Breast epithelium (tissue), 4 donors: ENCODE data around the gene SYT6. TPM values are rescaled to one million over a fixed set of nuclear protein-coding genes. Genes with fewer than 3 reads are reported as not detected.

Experiments used
- DNase-seq, 2 donors: peaks; one replicate each; pipeline ENCODE4 v3.0.0-alpha.2; 2019; ENCODE audit warnings: low spot score in 2 of 2
- H3K27ac ChIP-seq, 2 donors: fragments of 200-600 bp; sonication (generic) in 1 of 2; one replicate each; pipeline ENCODE4 v1.5.1; 2016 to 2019; ENCODE audit warnings: mild to moderate bottlenecking in 1 of 2
- H3K27me3 ChIP-seq, 2 donors: fragments of 200-600 bp; sonication (generic) in 1 of 2; one replicate each; pipeline versions ENCODE4 v1.5.1 to v1.6.0; 2017 to 2019; ENCODE audit warnings: control low read depth in 1 of 2, mild to moderate bottlenecking in 1 of 2
- H3K36me3 ChIP-seq: fragments of 200-600 bp; one replicate; pipeline ENCODE4 v1.5.1; 2019
- H3K4me1 ChIP-seq, 2 donors: fragments of 200-600 bp; sonication (generic); one replicate each; pipeline ENCODE4 v1.5.1; 2016 to 2019; ENCODE audit warnings: control low read depth in 1 of 2
- H3K4me3 ChIP-seq, 3 donors: fragments of 200-600 bp; sonication (generic); 1 replicate in 2 of 3; 2 replicates in 1 of 3; pipeline ENCODE4 v1.5.1; 2016 to 2019; ENCODE audit warnings: mild to moderate bottlenecking in 3 of 3, moderate library complexity in 2 of 3
- H3K9me3 ChIP-seq, 2 donors: fragments of 200-600 bp; sonication (generic) in 1 of 2; one replicate each; pipeline ENCODE4 v1.5.1; 2016 to 2019; ENCODE audit warnings: control low read depth in 1 of 2
- POLR2A ChIP-seq: fragments of 450-650 bp; IDR thresholded peaks from one replicate; pipeline ENCODE4 v1.6.1; 2016; ENCODE audit warnings: antibody characterized with exemption, mild to moderate bottlenecking, moderate library complexity
- POLR2AphosphoS5 ChIP-seq, 3 donors: sonication (generic); formaldehyde crosslinking; IDR thresholded peaks; one replicate each; pipeline ENCODE4 v1.6.1; 2017; ENCODE audit warnings: antibody characterized with exemption in 3 of 3
- intact Hi-C: fragments of 100-400 bp; cut with DNase I; formaldehyde crosslinking; loops from one replicate; pipeline ENCODE4 v1.15.1; 2023; ENCODE audit warnings: low total_unique reads
- total RNA-seq, 3 donors: library from RNA; depleted of rRNA; stranded (reverse); fragments of >200 nt; gene quantifications; one replicate each; pipeline ENCODE4 v1.1.0, GENCODE V29; 2016
- TF ChIP-seq, protein P1 (sequence below), 3 donors: fragments of 450-650 bp; IDR thresholded peaks; one replicate each; pipeline ENCODE4 v1.5.1; 2016 to 2017; ENCODE audit warnings: antibody characterized with exemption in 3 of 3, mild to moderate bottlenecking in 3 of 3, moderate library complexity in 3 of 3

The SYT6 gene
- total RNA-seq, 3 donors from 2014 or later, result under 0.01 to 0.15 (median under 0.01) TPM

DNA sequence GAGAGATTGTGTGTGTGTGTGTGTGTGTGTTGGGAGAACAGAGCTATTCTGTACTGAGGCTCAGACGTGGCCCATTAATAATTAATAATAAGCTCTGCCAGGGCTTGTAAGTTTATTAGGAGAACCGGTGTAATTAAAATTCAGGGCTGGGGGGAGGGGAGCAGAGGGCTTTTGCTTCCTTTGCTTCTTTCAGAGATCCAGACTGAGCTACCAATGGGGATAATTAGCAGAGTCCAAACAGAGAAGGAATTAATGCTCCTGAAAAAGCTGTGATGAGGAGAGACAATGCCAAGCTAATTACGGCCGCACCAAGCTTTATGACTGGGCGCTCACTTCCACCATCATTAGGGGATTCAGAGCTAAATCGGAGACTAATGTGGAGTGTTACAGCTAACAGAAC lies 4.5 kb downstream of the SYT6 start:
- no peak overlapping the region for H3K4me3 ChIP-seq
- DNase-seq, result no peak
- H3K27me3 ChIP-seq, result peaks cover 5 to 54% of the 10 kb centered on the region in 2 donors
- H3K36me3 ChIP-seq, result no peaks in the 10 kb centered on the region
- H3K27ac ChIP-seq, result no peak overlapping the region
- TF ChIP-seq POLR2A (no peak), POLR2AphosphoS5 (IDR thresholded peaks at IDR 0.05) (no peak)
- TF ChIP-seq, protein P1, sequence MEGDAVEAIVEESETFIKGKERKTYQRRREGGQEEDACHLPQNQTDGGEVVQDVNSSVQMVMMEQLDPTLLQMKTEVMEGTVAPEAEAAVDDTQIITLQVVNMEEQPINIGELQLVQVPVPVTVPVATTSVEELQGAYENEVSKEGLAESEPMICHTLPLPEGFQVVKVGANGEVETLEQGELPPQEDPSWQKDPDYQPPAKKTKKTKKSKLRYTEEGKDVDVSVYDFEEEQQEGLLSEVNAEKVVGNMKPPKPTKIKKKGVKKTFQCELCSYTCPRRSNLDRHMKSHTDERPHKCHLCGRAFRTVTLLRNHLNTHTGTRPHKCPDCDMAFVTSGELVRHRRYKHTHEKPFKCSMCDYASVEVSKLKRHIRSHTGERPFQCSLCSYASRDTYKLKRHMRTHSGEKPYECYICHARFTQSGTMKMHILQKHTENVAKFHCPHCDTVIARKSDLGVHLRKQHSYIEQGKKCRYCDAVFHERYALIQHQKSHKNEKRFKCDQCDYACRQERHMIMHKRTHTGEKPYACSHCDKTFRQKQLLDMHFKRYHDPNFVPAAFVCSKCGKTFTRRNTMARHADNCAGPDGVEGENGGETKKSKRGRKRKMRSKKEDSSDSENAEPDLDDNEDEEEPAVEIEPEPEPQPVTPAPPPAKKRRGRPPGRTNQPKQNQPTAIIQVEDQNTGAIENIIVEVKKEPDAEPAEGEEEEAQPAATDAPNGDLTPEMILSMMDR (IDR thresholded peaks at IDR 0.05), result no peak
- peaks cover 0 to 12% of the 10 kb centered on the region in 2 donors for H3K4me1 ChIP-seq
- no peaks in the 10 kb centered on the region for H3K9me3 ChIP-seq
- intact Hi-C loops, result no loop called here

DNA sequence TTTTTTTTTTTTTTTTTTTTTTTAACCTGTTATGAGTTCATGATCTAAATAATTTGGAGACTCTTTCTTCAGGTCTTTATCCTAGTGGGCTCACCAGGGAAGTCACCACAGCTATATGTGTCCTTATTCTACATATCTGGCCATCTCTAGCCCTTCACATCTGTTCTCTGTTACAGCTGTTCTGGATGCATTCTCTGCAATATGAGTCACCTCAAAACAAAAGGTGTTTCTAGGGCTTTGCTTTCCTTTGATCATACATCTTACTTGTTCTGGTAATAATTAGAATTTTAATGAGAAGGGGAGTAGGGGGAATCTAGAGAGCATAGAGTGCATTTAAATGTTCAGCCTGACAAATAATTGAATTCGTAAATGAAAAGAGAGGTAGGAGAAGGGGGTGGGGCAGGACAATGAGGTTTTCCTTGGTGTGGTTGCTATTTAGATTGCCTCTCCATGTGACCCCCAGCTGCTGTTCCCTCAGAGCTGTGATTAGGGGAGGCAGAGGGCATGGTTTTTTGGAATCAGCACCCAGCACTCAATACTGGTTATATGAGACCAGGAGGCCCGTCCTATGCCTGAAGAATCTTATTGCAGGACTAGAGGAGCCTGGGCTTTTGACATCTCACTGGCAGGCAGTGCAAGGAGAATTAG lies 8.0 kb downstream of the SYT6 start:
- H3K27me3 ChIP-seq, result peaks cover 0 to 21% of the 10 kb centered on the region in 2 donors
- H3K4me3 ChIP-seq, result no peak overlapping the region
- H3K27ac ChIP-seq, result no peak overlapping the region
- TF ChIP-seq POLR2AphosphoS5 (IDR thresholded peaks at IDR 0.05), result no peak
- TF ChIP-seq POLR2A, result no peak
- TF ChIP-seq, protein P1 (IDR thresholded peaks at IDR 0.05), result no peak
- DNase-seq, result no peak
- intact Hi-C loops, result no loop called here
- H3K36me3 ChIP-seq, result no peaks in the 10 kb centered on the region
- no peaks in the 10 kb centered on the region for H3K9me3 ChIP-seq
- no peaks in the 10 kb centered on the region for H3K4me1 ChIP-seq

DNA sequence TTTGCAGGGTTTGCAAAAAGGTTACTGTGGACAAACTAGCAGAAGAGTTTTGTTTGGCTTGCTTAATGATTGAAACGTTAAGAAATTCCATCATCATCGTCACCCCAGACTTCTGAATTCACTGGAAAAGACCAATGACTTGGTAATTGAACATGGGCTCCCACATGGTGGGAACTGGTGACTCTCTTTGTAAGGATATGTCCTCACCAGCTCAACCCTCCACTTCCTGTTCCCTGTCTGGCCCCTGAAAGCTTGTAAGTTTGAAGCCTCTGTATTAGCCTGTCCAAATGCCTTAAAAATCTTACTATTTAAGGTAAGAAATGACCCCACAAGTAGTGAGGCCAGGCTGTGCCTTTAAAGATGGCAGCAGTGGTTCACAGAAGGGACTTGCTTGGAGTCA lies 9.7 kb downstream of the SYT6 start:
- Histone ChIP-seq H3K4me3 (no peak overlapping the region), H3K36me3 (no peaks in the 10 kb centered on the region), H3K4me1 (no peaks in the 10 kb centered on the region), H3K27me3 (peaks cover 0 to 13% of the 10 kb centered on the region in 2 donors), H3K9me3 (no peaks in the 10 kb centered on the region), H3K27ac (no peak overlapping the region)
- no peak for DNase-seq
- TF ChIP-seq POLR2AphosphoS5 (IDR thresholded peaks at IDR 0.05), result no peak
- no peak for TF ChIP-seq POLR2A
- TF ChIP-seq, protein P1 (IDR thresholded peaks at IDR 0.05), result no peak
- intact Hi-C loops, result no loop called here

DNA sequence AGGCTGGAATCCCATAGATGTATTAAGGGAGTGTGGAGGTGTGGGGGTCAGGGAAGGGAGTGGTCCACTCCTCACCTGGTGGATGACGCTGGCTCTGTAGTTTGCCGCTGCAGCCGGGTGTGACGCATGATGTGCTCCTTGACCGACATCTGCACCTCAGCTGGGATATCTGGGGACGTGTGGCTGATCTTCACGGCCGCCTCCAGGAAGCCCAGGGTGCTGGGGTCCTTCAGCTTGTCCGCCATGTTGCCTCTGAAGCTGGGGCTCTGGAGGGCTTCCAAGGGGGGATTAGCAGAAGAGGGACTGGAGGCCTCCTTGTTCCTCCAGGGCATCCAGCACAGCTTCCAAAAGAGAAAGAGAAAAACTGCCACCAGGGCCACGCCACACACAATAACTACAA lies 14.1 kb downstream of the SYT6 start:
- no peaks in the 10 kb centered on the region for H3K27me3 ChIP-seq
- H3K36me3 ChIP-seq, result no peaks in the 10 kb centered on the region
- no peak overlapping the region for H3K4me3 ChIP-seq
- DNase-seq, result no peak
- TF ChIP-seq, protein P1 (IDR thresholded peaks at IDR 0.05), result no peak
- TF ChIP-seq POLR2AphosphoS5 (IDR thresholded peaks at IDR 0.05) (no peak), POLR2A (no peak)
- intact Hi-C loops, result no loop called here
- no peaks in the 10 kb centered on the region for H3K9me3 ChIP-seq
- no peak overlapping the region for H3K27ac ChIP-seq
- H3K4me1 ChIP-seq, result no peaks in the 10 kb centered on the region

DNA sequence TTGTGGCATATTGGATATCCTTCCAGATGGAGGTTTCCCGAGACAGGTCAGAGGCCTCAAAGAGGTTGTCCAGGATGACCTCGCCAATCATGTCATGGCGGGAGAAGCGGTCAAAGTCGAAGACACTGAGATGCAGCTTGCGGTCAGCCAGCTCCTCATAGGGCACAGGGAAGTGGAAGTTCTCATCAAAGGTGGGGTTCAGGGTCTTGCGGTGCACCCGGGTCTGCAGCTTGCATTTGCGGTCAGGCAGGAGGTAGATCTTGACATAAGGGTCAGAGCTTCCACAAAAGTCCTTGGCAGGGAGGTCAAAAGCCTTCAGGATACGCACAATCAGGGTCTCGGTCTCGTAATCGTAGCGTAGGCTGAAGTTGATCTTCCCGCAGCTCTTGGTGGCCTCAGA lies 16.2 kb downstream of the SYT6 start:
- Histone ChIP-seq H3K4me1 (no peaks in the 10 kb centered on the region), H3K36me3 (no peaks in the 10 kb centered on the region), H3K4me3 (no peak overlapping the region), H3K9me3 (no peaks in the 10 kb centered on the region), H3K27me3 (no peaks in the 10 kb centered on the region), H3K27ac (no peak overlapping the region)
- DNase-seq, result no peak
- TF ChIP-seq, protein P1 (IDR thresholded peaks at IDR 0.05), result no peak
- TF ChIP-seq POLR2AphosphoS5 (IDR thresholded peaks at IDR 0.05), result no peak
- no peak for TF ChIP-seq POLR2A
- intact Hi-C loops, result no loop called here
